Chondrocyte (in vitro differentiated cells): Measurements from ENCODE around the gene UBTD1. TPM values are rescaled to one million over a fixed set of nuclear protein-coding genes. Genes with fewer than 3 reads are reported as not detected.
"Not testable (repeated sequence)": the region's sequence is repeated elsewhere in the genome, so short reads cannot be mapped to it uniquely, and the experiment has no call there.

ENCODE experiments used
- DNase-seq: peaks from one replicate; pipeline ENCODE4 v3.0.0; 2021; ENCODE audit warnings: mixed read lengths, low spot score
- H3K27ac Mint-ChIP-seq: one replicate; pipeline ENCODE4 v1.8.0; 2021; ENCODE audit warnings: mild to moderate bottlenecking, moderate library complexity, mixed read lengths; ENCODE audit not compliant: unreplicated experiment
- H3K27me3 Mint-ChIP-seq: 2 replicates; pipeline ENCODE4 v1.8.0; 2021; ENCODE audit warnings: low read depth, mixed read lengths
- H3K36me3 Mint-ChIP-seq: 2 replicates; pipeline ENCODE4 v1.8.0; 2021; ENCODE audit warnings: low read depth, mixed read lengths
- H3K4me1 Mint-ChIP-seq: 2 replicates; pipeline ENCODE4 v1.8.0; 2021; ENCODE audit warnings: low read depth, mild to moderate bottlenecking, mixed read lengths
- H3K4me3 Mint-ChIP-seq: one replicate; pipeline ENCODE4 v1.8.0; 2021; ENCODE audit warnings: mild to moderate bottlenecking, moderate library complexity, mixed read lengths; ENCODE audit not compliant: unreplicated experiment
- H3K9me3 Mint-ChIP-seq: 2 replicates; pipeline ENCODE4 v1.8.0; 2021; ENCODE audit warnings: low read depth, mixed read lengths
- CTCF ChIP-seq: fragments of 200-600 bp; sonication (generic); IDR thresholded peaks from 2 replicates; pipeline ENCODE4 v1.5.0; 2021; ENCODE audit warnings: antibody characterized with exemption, mild to moderate bottlenecking, moderate library complexity
- total RNA-seq: library from RNA; stranded (reverse); gene quantifications from 3 replicates; pipeline ENCODE4 v1.2.1, GENCODE V29; 2021

The UBTD1 gene
- total RNA-seq, 1 donor from 2014 or later, result 38.2 TPM

DNA sequence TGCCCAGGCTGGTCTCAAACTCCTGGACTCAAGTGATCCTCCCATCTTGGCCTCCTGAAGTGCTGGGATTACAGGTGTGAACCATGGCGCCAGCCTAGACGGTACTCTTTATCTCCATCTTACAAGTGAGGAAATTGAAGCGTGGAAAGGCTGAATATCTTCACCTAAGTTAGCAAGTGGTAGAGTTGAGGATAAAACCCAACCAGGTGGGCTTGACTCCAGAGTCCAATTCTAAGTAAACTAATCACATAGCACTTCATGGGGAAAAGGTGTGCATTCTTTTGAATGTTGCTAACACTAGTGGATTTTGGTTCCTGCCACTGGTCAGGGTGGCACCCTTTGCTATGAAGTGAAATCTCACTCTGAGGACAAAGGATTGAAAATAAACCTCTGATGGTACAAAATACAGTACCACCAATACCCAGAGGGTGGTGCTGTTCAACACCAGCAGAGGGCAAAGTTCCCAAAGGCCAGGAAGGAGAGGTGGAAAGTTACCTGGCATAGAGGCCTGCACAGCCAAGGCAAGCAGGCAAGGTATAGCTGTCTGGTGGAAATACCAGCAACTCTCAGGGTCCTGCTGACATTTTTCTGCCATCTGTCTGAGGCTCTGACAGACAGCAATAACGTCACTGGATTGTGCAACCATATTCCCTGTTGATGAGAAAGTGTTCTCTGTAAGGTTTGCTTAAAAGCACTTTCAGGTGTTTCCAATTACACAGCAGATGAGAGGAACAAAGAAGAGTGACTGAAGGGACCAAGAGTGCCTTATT lies 35.2 kb upstream of the UBTD1 start:
- H3K9me3 Mint-ChIP-seq, result no peaks in the 10 kb centered on the region
- H3K4me1 Mint-ChIP-seq, result no peaks in the 10 kb centered on the region
- TF ChIP-seq CTCF, result peak; percentile 98
- peak overlapping the region; percentile 20 for H3K27ac Mint-ChIP-seq
- H3K4me3 Mint-ChIP-seq, result no peak overlapping the region
- DNase-seq, result no peak
- no peaks in the 10 kb centered on the region for H3K27me3 Mint-ChIP-seq
- peaks cover 40% of the 10 kb centered on the region for H3K36me3 Mint-ChIP-seq

DNA sequence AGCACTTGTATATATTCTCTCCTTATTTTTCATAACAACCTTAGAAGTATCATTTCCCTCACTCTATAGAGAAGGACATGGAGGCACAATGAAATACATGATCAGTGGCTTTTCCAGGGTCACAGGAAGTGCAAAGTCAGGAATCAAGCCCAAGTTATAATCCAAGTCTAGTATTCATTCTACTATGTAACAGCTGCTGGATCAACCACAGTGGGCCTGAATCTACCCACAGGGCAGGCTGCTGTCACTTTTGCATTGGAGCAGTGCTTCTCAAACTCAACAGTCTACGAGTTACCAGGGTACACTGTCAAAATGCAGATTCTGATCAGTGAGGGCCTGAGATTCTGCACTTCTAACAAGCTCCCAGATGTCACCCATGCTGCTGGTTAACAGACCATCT lies 34.5 kb upstream of the UBTD1 start:
- Mint-ChIP-seq H3K4me1 (no peaks in the 10 kb centered on the region), H3K4me3 (no peak overlapping the region)
- TF ChIP-seq CTCF, result no peak

GRCh38 chr10:97465982-97466381 lies 32.7 kb upstream of the UBTD1 start:
- Mint-ChIP-seq H3K4me1 (no peaks in the 10 kb centered on the region), H3K27ac (no peak overlapping the region), H3K9me3 (no peaks in the 10 kb centered on the region), H3K36me3 (peaks cover 23% of the 10 kb centered on the region), H3K4me3 (no peak overlapping the region), H3K27me3 (no peaks in the 10 kb centered on the region)
- no peak for DNase-seq
- no peak for TF ChIP-seq CTCF

More for the DNA sequence above, 34.5 kb upstream of the UBTD1 start:
- Mint-ChIP-seq H3K9me3 (no peaks in the 10 kb centered on the region), H3K27me3 (no peaks in the 10 kb centered on the region), H3K36me3 (peaks cover 34% of the 10 kb centered on the region), H3K27ac (peak overlapping the region; percentile 73)
- DNase-seq, result no peak

DNA sequence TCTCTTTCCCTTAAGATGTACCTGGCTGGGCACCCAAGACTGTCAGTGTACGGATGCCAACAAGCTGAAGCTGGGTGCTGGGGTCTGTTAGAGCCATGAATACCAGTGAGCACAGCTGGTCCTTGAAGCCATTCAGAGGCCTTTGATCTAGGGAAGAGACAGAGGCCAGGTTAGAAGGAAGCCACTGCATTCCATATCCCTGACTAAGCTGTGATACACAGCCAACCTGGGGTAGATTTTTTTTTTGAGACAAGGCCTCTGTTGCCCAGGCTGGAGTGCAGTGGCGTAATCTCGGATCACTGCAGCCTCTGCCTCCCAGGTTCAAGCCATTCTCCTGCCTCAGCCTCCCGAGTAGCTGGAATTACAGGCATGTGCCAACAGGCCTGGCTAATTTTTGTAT lies 32.0 kb upstream of the UBTD1 start:
- Mint-ChIP-seq H3K4me1 (no peaks in the 10 kb centered on the region), H3K27ac (no peak overlapping the region), H3K36me3 (peaks cover 23% of the 10 kb centered on the region), H3K9me3 (no peaks in the 10 kb centered on the region), H3K4me3 (no peak overlapping the region), H3K27me3 (no peaks in the 10 kb centered on the region)
- TF ChIP-seq CTCF, result no peak
- no peak for DNase-seq

DNA sequence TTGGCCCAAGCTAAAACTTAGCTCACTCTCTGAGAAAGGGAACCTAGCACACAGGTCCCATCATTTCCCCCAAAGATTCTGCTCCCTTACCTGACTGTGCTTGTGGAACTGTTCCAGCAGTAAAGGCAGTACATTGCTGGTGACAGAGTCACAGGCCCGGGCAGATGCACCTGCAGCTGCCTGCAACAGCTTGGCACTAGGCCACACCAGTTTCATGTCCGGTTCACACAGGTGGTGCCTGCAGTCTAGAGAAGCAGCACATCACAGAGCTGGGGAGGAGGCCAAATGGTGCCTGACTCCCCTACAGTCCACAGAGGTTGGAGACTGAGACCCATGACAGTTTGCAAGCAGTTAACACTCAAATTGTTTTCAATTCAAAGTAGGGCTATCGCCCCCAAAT lies 30.6 kb upstream of the UBTD1 start:
- Mint-ChIP-seq H3K27me3 (no peaks in the 10 kb centered on the region), H3K9me3 (no peaks in the 10 kb centered on the region), H3K36me3 (peaks cover 20% of the 10 kb centered on the region), H3K4me3 (no peak overlapping the region), H3K4me1 (no peaks in the 10 kb centered on the region), H3K27ac (no peak overlapping the region)
- no peak for DNase-seq
- no peak for TF ChIP-seq CTCF

DNA sequence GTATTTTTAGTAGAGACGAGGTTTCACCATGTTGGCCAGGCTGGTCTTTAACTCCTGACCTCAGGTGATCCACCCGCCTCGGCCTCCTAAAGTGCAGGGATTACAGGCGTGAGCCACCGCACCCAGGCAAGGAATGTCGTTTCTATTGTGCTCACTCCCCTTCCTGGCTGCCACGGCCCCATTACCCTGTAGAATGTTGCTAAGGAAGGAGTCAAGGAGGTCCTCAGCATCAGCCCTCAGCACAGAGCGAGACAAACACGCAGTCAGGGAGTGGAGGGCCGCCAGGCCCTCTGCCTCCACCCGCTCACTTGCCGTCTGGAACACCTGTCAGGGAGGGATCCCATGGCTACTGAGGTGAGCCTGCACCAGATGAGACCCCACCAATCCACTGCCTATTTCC lies 29.9 kb upstream of the UBTD1 start:
- H3K27ac Mint-ChIP-seq, H3K9me3 Mint-ChIP-seq, H3K27me3 Mint-ChIP-seq, H3K4me3 Mint-ChIP-seq, DNase-seq, H3K4me1 Mint-ChIP-seq: not testable (repeated sequence)
- H3K36me3 Mint-ChIP-seq, result peaks cover 18% of the 10 kb centered on the region
